AG04449 (cell line): ENCODE measurements around the gene GLRA2.

Experiments
- CTCF ChIA-PET: fragments of 350-600 bp; formaldehyde crosslinking; extraction: SDS; loops from one replicate; lab custom pipeline; 2021; ENCODE audit warnings: antibody characterized with exemption; lab: Yijun Ruan, JAX
- POLR2A ChIA-PET: fragments of 400-600, 350-600 bp; formaldehyde crosslinking; extraction: SDS; loops from one replicate; lab custom pipeline; 2020; ENCODE audit warnings: antibody characterized with exemption, inconsistent platforms; lab: Yijun Ruan, JAX
- DNase-seq: peaks from one replicate; pipeline ENCODE4 v3.0.0-alpha.2; 2010; ENCODE audit warnings: low read depth, low spot score
- H3K4me3 ChIP-seq: 2 replicates; pipeline ENCODE4 v1.5.1; 2011; ENCODE audit warnings: low read depth, mild to moderate bottlenecking, control low read depth, low read length
- CTCF ChIP-seq: IDR thresholded peaks from one replicate; pipeline ENCODE4 v1.5.1; 2011; ENCODE audit warnings: mild to moderate bottlenecking, moderate library complexity, low read length, control low read depth, inconsistent platforms; ENCODE audit not compliant: insufficient read depth; ENCODE audit errors: missing control alignments

GLRA2 gene

GRCh38 chrX:14529290-14529989 lies at the start of gene GLRA2:
Gene GLRA2, plus strand, starts transcription at chrX:14529536. Its CDS starts 522 bp downstream, at chrX:14530058.
- CTCF ChIA-PET: interaction anchor here (0.8 to 1.7 kb wide), 5 partner anchors 433 to 616 kb away, joined by 3 to 13 read pairs (median 3); no protein-coding TSS in a partner anchor
- no peak for TF ChIP-seq CTCF
- no peak within 1 kb of the TSS; the same call in 1 of the 2 replicates for H3K4me3 ChIP-seq
- POLR2A ChIA-PET: no interaction called here
- DNase-seq: no peak

- ChIA-PET POLR2A (no interaction called here), CTCF (no interaction called here)
- H3K4me3 ChIP-seq: no peak overlapping the region
- no peak for TF ChIP-seq CTCF
- no peak for DNase-seq
Measured at GRCh38 chrX:14489437-14489836, 39.9 kb upstream of the GLRA2 start.

- H3K4me3 ChIP-seq: no peak overlapping the region
- TF ChIP-seq CTCF: no peak
- ChIA-PET POLR2A (no interaction called here), CTCF (no interaction called here)
- DNase-seq: no peak
Measured at GRCh38 chrX:14491689-14492088, 37.6 kb upstream of the GLRA2 start.

GRCh38 chrX:14496674-14497073 lies 32.7 kb upstream of the GLRA2 start:
- TF ChIP-seq CTCF: no peak
- ChIA-PET POLR2A (no interaction called here), CTCF (no interaction called here)
- no peak for DNase-seq
- H3K4me3 ChIP-seq: no peak overlapping the region

- no peak for DNase-seq
- no peak for TF ChIP-seq CTCF
- ChIA-PET POLR2A (no interaction called here), CTCF (no interaction called here)
- H3K4me3 ChIP-seq: peak overlapping the region; percentile 27
Measured at GRCh38 chrX:14497184-14497666, 32.1 kb upstream of the GLRA2 start.

- POLR2A ChIA-PET: no interaction called here
- no peak for DNase-seq
Measured at GRCh38 chrX:14501327-14501726, 28.0 kb upstream of the GLRA2 start.

More at GRCh38 chrX:14501327-14501726, 28.0 kb upstream of the GLRA2 start:
- TF ChIP-seq CTCF: no peak
- CTCF ChIA-PET: no interaction called here
- H3K4me3 ChIP-seq: no peak overlapping the region
